ENCODE data around the gene TP63.

GRCh38 chr3:189703865-189704264 lies 72.7 kb downstream of the TP63 start:
- TF ChIP-seq, protein P1, sequence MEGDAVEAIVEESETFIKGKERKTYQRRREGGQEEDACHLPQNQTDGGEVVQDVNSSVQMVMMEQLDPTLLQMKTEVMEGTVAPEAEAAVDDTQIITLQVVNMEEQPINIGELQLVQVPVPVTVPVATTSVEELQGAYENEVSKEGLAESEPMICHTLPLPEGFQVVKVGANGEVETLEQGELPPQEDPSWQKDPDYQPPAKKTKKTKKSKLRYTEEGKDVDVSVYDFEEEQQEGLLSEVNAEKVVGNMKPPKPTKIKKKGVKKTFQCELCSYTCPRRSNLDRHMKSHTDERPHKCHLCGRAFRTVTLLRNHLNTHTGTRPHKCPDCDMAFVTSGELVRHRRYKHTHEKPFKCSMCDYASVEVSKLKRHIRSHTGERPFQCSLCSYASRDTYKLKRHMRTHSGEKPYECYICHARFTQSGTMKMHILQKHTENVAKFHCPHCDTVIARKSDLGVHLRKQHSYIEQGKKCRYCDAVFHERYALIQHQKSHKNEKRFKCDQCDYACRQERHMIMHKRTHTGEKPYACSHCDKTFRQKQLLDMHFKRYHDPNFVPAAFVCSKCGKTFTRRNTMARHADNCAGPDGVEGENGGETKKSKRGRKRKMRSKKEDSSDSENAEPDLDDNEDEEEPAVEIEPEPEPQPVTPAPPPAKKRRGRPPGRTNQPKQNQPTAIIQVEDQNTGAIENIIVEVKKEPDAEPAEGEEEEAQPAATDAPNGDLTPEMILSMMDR (IDR thresholded peaks at IDR 0.05) = no peak
- no peak for TF ChIP-seq POLR2A (IDR thresholded peaks at IDR 0.05)
